ENCODE measurements around the gene FAM181B. TPM values are rescaled to one million over a fixed set of nuclear protein-coding genes. Genes with fewer than 3 reads are reported as not detected.
"Not testable (repeated sequence)": the region's sequence is repeated elsewhere in the genome, so short reads cannot be mapped to it uniquely, and the experiment has no call there.

Gene FAM181B
- total RNA-seq, 4 donors from 2014 or later: 0.15 to 0.59 (median 0.24) TPM

DNA sequence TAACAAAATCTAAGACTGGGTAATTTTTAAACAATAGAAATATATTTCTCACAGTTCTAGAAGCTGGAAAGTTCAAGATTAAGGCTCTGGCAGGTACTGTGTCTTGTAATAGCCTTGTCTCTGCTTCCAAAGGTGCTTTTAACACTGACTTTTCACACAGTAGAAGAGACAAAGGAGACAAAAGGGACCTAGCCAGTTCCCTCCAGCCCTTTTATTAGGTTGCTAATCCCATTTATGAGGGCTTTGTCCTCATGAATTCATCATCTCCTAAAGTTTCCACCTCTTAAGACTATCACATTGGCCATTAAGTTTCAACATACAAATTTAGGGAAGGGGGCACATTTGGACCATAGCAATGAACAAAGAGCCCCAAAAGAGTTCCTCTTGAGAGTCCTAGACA, 40.7 kb downstream of the FAM181B start:
- H3K4me3 ChIP-seq (ENCODE audit: low read depth, poor library complexity, severe bottlenecking): no peak overlapping the region
- intact Hi-C loops (cut with DNase I; ENCODE audit: low total_unique reads): loop anchor here (10.0 kb wide), 1 partner anchor 1048 kb away; no protein-coding TSS in a partner anchor
- DNase-seq (ENCODE audit: low spot score in 2 of 2): no peak
- TF ChIP-seq POLR2A (IDR thresholded peaks at IDR 0.05): no peak
- TF ChIP-seq, protein P1, sequence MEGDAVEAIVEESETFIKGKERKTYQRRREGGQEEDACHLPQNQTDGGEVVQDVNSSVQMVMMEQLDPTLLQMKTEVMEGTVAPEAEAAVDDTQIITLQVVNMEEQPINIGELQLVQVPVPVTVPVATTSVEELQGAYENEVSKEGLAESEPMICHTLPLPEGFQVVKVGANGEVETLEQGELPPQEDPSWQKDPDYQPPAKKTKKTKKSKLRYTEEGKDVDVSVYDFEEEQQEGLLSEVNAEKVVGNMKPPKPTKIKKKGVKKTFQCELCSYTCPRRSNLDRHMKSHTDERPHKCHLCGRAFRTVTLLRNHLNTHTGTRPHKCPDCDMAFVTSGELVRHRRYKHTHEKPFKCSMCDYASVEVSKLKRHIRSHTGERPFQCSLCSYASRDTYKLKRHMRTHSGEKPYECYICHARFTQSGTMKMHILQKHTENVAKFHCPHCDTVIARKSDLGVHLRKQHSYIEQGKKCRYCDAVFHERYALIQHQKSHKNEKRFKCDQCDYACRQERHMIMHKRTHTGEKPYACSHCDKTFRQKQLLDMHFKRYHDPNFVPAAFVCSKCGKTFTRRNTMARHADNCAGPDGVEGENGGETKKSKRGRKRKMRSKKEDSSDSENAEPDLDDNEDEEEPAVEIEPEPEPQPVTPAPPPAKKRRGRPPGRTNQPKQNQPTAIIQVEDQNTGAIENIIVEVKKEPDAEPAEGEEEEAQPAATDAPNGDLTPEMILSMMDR (IDR thresholded peaks at IDR 0.05): no peak

DNA sequence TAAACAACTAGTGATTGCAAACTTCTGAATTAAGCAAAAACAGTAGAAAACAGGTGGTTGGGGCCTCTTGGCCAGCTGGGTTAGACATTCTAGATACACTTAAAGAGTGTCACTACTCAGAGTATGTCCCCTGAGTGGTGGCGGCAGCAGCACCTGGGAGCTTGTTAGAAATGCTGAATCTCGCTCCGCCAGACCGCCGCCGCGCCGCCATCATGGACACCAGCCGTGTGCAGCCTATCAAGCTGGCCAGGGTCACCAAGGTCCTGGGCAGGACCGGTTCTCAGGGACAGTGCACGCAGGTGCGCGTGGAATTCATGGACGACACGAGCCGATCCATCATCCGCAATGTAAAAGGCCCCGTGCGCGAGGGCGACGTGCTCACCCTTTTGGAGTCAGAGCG, 44.3 kb downstream of the FAM181B start:
- DNase-seq (ENCODE audit: low spot score in 2 of 2); intact Hi-C loops (cut with DNase I; ENCODE audit: low total_unique reads); H3K4me3 ChIP-seq (ENCODE audit: low read depth, poor library complexity, severe bottlenecking): not testable (repeated sequence)
- 94% methylated on average over 21 to 23 of the region's 23 CpGs for WGBS, 2 donors

DNA sequence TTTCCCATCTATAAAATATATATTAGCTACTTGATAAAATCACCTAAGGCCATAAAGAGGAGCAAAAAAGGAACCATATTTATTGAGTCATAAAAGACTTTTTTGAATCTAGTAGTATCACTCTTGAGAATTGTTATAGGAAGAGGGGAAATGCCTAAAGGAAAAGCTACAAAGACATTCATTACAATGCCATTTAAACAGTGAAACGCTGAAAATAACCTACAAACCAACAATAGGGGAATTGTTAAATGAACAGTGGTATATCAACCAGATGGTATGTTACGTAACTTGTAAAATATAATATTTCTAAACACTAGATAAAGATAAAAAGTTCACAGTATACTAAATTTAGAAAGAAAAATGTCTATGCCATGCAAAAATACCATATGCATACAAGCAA, 47.5 kb downstream of the FAM181B start:
- no peak for DNase-seq (ENCODE audit: low spot score in 2 of 2)
- no peak overlapping the region for H3K4me3 ChIP-seq (ENCODE audit: low read depth, poor library complexity, severe bottlenecking)
- intact Hi-C loops (cut with DNase I; ENCODE audit: low total_unique reads): no loop called here
- TF ChIP-seq, protein P1 (IDR thresholded peaks at IDR 0.05): no peak
- no peak for TF ChIP-seq POLR2A (IDR thresholded peaks at IDR 0.05)
- WGBS, 2 donors: 65 to 78% methylated on average over 2 of the region's 2 CpGs

DNA sequence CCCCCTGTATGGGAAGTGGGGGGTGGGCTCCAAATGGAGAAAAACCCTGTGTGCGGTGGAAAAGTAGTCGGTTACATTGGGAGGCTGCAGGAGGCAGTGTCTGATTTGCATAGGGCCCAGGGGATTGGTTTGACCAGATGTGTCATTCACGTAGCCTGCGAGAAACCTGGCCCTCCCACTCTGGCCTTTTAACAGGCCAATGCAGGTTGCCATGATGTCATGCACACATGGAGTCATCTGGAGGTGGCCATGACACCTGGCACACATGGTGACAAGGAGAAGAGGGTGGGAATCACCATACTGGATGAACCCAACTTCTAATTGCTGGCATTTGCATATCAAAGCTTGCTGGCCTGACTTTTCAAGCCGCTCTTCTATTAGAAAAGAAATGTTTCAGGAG, 50.6 kb downstream of the FAM181B start:
- DNase-seq (ENCODE audit: low spot score in 2 of 2): no peak
- no peak for TF ChIP-seq POLR2A (IDR thresholded peaks at IDR 0.05)
- TF ChIP-seq, protein P1 (IDR thresholded peaks at IDR 0.05): no peak
- intact Hi-C loops (cut with DNase I; ENCODE audit: low total_unique reads): no loop called here
- WGBS, 2 donors: 85 to 93% methylated on average over 5 of the region's 5 CpGs
- H3K4me3 ChIP-seq (ENCODE audit: low read depth, poor library complexity, severe bottlenecking): no peak overlapping the region

DNA sequence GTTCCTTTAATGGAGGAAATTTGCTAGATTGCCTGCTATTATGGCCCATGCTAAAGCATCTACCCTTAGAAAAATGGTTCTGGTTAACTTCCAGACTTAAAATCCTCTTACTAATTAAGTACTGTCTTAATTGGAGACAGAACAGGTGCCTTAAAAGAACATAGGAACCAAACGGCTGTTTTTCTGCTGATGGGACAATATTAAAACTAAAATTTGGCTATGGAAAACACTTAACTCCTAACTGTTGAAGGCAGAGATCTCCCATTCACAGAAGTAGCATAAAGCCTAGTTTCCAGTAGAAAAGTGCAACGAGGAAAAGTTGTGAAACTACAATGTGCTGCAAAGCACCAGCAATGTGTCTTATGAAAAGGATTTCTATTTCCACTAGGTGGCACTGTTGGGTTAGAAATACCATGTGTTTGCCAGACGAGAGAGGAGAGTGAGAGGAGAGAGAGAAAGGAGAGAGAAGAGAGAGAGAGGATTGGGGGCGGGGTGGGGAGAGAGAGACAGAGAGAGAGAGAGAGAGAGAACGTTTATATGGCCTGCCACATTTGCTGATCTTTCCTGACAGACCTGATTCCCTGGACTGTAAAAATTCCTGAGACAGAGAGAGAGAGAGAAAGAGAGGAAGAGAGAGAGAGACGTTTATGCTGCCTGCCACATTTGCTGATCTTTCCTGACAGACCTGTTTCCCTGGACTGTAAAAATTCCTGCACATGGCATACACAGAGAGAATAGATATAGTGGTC, 51.5 kb downstream of the FAM181B start:
- H3K4me3 ChIP-seq (ENCODE audit: low read depth, poor library complexity, severe bottlenecking): no peak overlapping the region
- 10 to 12% methylated on average over 6 of the region's 6 CpGs for WGBS, 2 donors
- intact Hi-C loops (cut with DNase I; ENCODE audit: low total_unique reads): no loop called here
- TF ChIP-seq POLR2A (IDR thresholded peaks at IDR 0.05): no peak
- TF ChIP-seq, protein P1 (IDR thresholded peaks at IDR 0.05): peak in 1 of 3 donors; percentile 56
- DNase-seq (ENCODE audit: low spot score in 2 of 2): no peak

DNA sequence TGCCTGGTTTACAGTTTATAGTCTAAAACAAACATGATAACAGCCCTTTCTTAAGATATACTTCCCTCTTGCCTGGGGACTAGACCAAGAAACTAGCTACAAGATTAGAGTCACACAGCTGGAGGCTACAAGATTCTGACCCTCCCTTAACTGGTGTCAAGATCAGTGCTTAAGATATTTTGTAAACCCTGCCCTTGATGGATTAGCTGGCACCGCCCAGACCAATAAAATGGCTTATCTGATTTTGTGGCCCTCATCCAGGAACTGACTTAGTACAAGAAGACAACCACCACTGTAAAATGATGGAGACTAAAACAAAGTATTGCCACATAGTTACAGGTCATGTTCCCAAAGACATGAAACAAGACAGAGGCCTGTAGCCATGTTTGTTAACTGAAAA, 53.4 kb downstream of the FAM181B start:
- TF ChIP-seq, protein P1 (IDR thresholded peaks at IDR 0.05): no peak
- no peak for TF ChIP-seq POLR2A (IDR thresholded peaks at IDR 0.05)
- 53 to 59% methylated on average over 1 of the region's 1 CpG for WGBS, 2 donors
- intact Hi-C loops (cut with DNase I; ENCODE audit: low total_unique reads): no loop called here
- no peak for DNase-seq (ENCODE audit: low spot score in 2 of 2)
- no peak overlapping the region for H3K4me3 ChIP-seq (ENCODE audit: low read depth, poor library complexity, severe bottlenecking)

Other genes with a start within 250 kb of the FAM181B start
- 10 to 100 TPM; 31.5 to 56.8 (median 53.8) TPM for gene PRCP, start 166.6 kb upstream of the FAM181B start, total RNA-seq
- gene DDIAS, start 167.9 kb upstream of the FAM181B start, total RNA-seq: 1 to 10 TPM in 3 of 4 donors, under 1 TPM in 1; 0.91 to 2.4 (median 1.4) TPM

Measured in lower leg skin (tissue), 4 donors.